ENCODE measurements around the gene ZNF423. TPM values are rescaled to one million over a fixed set of nuclear protein-coding genes. Genes with fewer than 3 reads are reported as not detected.

ZNF423 gene
- total and polyA plus RNA-seq, 2 experiments from 2014 or later: 14.9 to 41.8 TPM

- H3K36me3 ChIP-seq (ENCODE audit: insufficient read depth): no peaks in the 10 kb centered on the region
- H2AFZ ChIP-seq: peak overlapping the region; percentile 96
- no peaks in the 10 kb centered on the region for H3K27me3 ChIP-seq (ENCODE audit: insufficient read depth)
- H3K27ac ChIP-seq (ENCODE audit: low read depth): no peak overlapping the region
- DNase-seq (ENCODE audit: low spot score) (no peak), ATAC-seq (no peak; the same call in 2 of the 3 replicates)
- Mint-ChIP-seq H3K9me3 (no peaks in the 10 kb centered on the region), H3K4me3 (no peak overlapping the region; the same call in 2 of the 3 replicates), H3K27ac (no peak overlapping the region), H3K36me3 (ENCODE audit: low read depth) (no peaks in the 10 kb centered on the region), H3K27me3 (ENCODE audit: insufficient read depth, low read depth, poor library complexity) (peaks cover 12% of the 10 kb centered on the region), H3K4me1 (peaks cover 54% of the 10 kb centered on the region)
- no peaks in the 10 kb centered on the region for H3K9me2 ChIP-seq (ENCODE audit: insufficient read depth)
- H3K4me3 ChIP-seq: no peak overlapping the region
- H3K79me2 ChIP-seq (replicated peaks; ENCODE audit: insufficient read depth): no peaks in the 10 kb centered on the region
- no peaks in the 10 kb centered on the region for H4K20me1 ChIP-seq (replicated peaks; ENCODE audit: insufficient read depth)
- no peak for TF ChIP-seq EZH2phosphoT487 (IDR thresholded peaks at IDR 0.05; ENCODE audit: unreplicated experiment)
- TF ChIP-seq CREB1 (CRISPR knock-in tag; IDR thresholded peaks at IDR 0.05; ENCODE audit: low read depth): no peak
- no peak for TF ChIP-seq ZNF462 (CRISPR knock-in tag; IDR thresholded peaks at IDR 0.05)
- no peak for TF ChIP-seq STAT1 (IDR thresholded peaks at IDR 0.05; ENCODE audit: unreplicated experiment)
- H3F3A ChIP-seq (replicated peaks; ENCODE audit: low read depth): no peaks in the 10 kb centered on the region
- H3K4me2 ChIP-seq: peak overlapping the region; percentile 56
- H3K4me1 ChIP-seq (ENCODE audit: insufficient read depth): peaks cover 24% of the 10 kb centered on the region
These were observed 413.1 kb downstream of the ZNF423 start for GRCh38 chr16:49442805-49443204.

- Histone ChIP-seq H3K4me2 (peak overlapping the region; percentile 56; the same call in 1 of the 2 replicates), H3K36me3 (ENCODE audit: insufficient read depth) (no peaks in the 10 kb centered on the region), H4K20me1 (replicated peaks; ENCODE audit: insufficient read depth) (no peaks in the 10 kb centered on the region), H3K9me2 (ENCODE audit: insufficient read depth) (no peaks in the 10 kb centered on the region), H3K27me3 (ENCODE audit: insufficient read depth) (no peaks in the 10 kb centered on the region), H3K79me2 (replicated peaks; ENCODE audit: insufficient read depth) (no peaks in the 10 kb centered on the region), H2AFZ (peak overlapping the region; percentile 56; the same call in 1 of the 2 replicates), H3F3A (replicated peaks; ENCODE audit: low read depth) (no peaks in the 10 kb centered on the region), H3K4me3 (no peak overlapping the region), H3K27ac (ENCODE audit: low read depth) (no peak overlapping the region), H3K4me1 (ENCODE audit: insufficient read depth) (peaks cover 24% of the 10 kb centered on the region)
- Mint-ChIP-seq H3K4me3 (peak overlapping the region; percentile 42; the same call in 2 of the 3 replicates), H3K27me3 (ENCODE audit: insufficient read depth, low read depth, poor library complexity) (peaks cover 16% of the 10 kb centered on the region), H3K27ac (no peak overlapping the region), H3K4me1 (peaks cover 56% of the 10 kb centered on the region), H3K36me3 (ENCODE audit: low read depth) (no peaks in the 10 kb centered on the region), H3K9me3 (no peaks in the 10 kb centered on the region)
- no peak for TF ChIP-seq REST (IDR thresholded peaks at IDR 0.05; ENCODE audit: unreplicated experiment)
- TF ChIP-seq CTCF (conservative IDR thresholded peaks at IDR 0.05; ENCODE audit: low read depth in 2 of 2): peak; percentile 54 to 57
- DNase-seq (ENCODE audit: low spot score) (peak; percentile 79), ATAC-seq (peak; percentile 77)
These were observed 414.5 kb downstream of the ZNF423 start for GRCh38 chr16:49441366-49441780.
